HUES48 (cell line): Measurements from ENCODE around the gene TRPV2.
A peak's percentile ranks its signal among the peaks of the same experiment; 100 is the strongest.
"Not testable (repeated sequence)": the region's sequence is repeated elsewhere in the genome, so short reads cannot be mapped to it uniquely, and the experiment has no call there.

Experiments used
- H3K27ac ChIP-seq: one replicate; pipeline ENCODE4 v1.7.0; 2013; ENCODE audit warnings: low read depth, low read length, inconsistent platforms
- H3K27me3 ChIP-seq: 2 replicates; pipeline ENCODE4 v1.6.1; 2013; ENCODE audit warnings: mild to moderate bottlenecking, low read length; ENCODE audit not compliant: control insufficient read depth, insufficient read depth
- H3K36me3 ChIP-seq: 2 replicates; pipeline ENCODE4 v1.6.1; 2013; ENCODE audit warnings: low read length; ENCODE audit not compliant: control insufficient read depth, insufficient read depth
- H3K4me1 ChIP-seq: 2 replicates; pipeline ENCODE4 v1.6.1; 2013; ENCODE audit warnings: mild to moderate bottlenecking, low read length; ENCODE audit not compliant: control insufficient read depth, insufficient read depth
- H3K4me3 ChIP-seq: 2 replicates; pipeline ENCODE4 v1.5.1; 2013; ENCODE audit warnings: mild to moderate bottlenecking, low read depth, low read length
- H3K9ac ChIP-seq: 2 replicates; pipeline ENCODE4 v1.6.1; 2013; ENCODE audit warnings: mild to moderate bottlenecking, low read depth, low read length, moderate library complexity
- H3K9me3 ChIP-seq: 2 replicates; pipeline ENCODE4 v1.6.1; 2013; ENCODE audit warnings: low read length; ENCODE audit not compliant: control insufficient read depth, insufficient read depth

Gene TRPV2

GRCh38 chr17:16448490-16448889 lies 33.1 kb downstream of the TRPV2 start:
- peaks cover 41% of the 10 kb centered on the region for H3K36me3 ChIP-seq
- H3K4me1 ChIP-seq = no peaks in the 10 kb centered on the region
- no peaks in the 10 kb centered on the region for H3K9me3 ChIP-seq
- H3K9ac ChIP-seq = no peak overlapping the region
- H3K27me3 ChIP-seq = no peaks in the 10 kb centered on the region
- H3K4me3 ChIP-seq = no peak overlapping the region
- H3K27ac ChIP-seq = peak overlapping the region; percentile 11

- H3K36me3 ChIP-seq = peaks cover 35% of the 10 kb centered on the region
- no peak overlapping the region for H3K9ac ChIP-seq
- H3K27ac ChIP-seq = no peak overlapping the region
Observed at GRCh38 chr17:16449121-16449570, 33.8 kb downstream of the TRPV2 start.

GRCh38 chr17:16450028-16450427 lies 34.7 kb downstream of the TRPV2 start:
- Histone ChIP-seq H3K4me1 (no peaks in the 10 kb centered on the region), H3K36me3 (peaks cover 31% of the 10 kb centered on the region), H3K4me3 (no peak overlapping the region), H3K27ac (no peak overlapping the region), H3K9me3 (no peaks in the 10 kb centered on the region), H3K27me3 (no peaks in the 10 kb centered on the region), H3K9ac (no peak overlapping the region)

More at GRCh38 chr17:16449121-16449570, 33.8 kb downstream of the TRPV2 start:
- Histone ChIP-seq H3K4me1 (no peaks in the 10 kb centered on the region), H3K27me3 (no peaks in the 10 kb centered on the region), H3K9me3 (no peaks in the 10 kb centered on the region), H3K4me3 (no peak overlapping the region)

GRCh38 chr17:16452268-16452667 lies 36.9 kb downstream of the TRPV2 start:
- not testable (repeated sequence) for H3K9me3 ChIP-seq, H3K27ac ChIP-seq, H3K27me3 ChIP-seq, H3K4me3 ChIP-seq, H3K9ac ChIP-seq, H3K4me1 ChIP-seq
- peaks cover 20% of the 10 kb centered on the region for H3K36me3 ChIP-seq

GRCh38 chr17:16453493-16453851 lies 38.1 kb downstream of the TRPV2 start:
- H3K27me3 ChIP-seq = no peaks in the 10 kb centered on the region
- no peaks in the 10 kb centered on the region for H3K9me3 ChIP-seq
- peaks cover 10% of the 10 kb centered on the region for H3K36me3 ChIP-seq
- no peaks in the 10 kb centered on the region for H3K4me1 ChIP-seq
- no peak overlapping the region for H3K4me3 ChIP-seq
- H3K9ac ChIP-seq = no peak overlapping the region
- no peak overlapping the region for H3K27ac ChIP-seq

GRCh38 chr17:16455997-16456741 lies 40.8 kb downstream of the TRPV2 start:
- Histone ChIP-seq H3K4me1 (peaks cover 13% of the 10 kb centered on the region), H3K9me3 (no peaks in the 10 kb centered on the region), H3K36me3 (no peaks in the 10 kb centered on the region), H3K4me3 (no peak overlapping the region), H3K9ac (no peak overlapping the region), H3K27me3 (no peaks in the 10 kb centered on the region), H3K27ac (no peak overlapping the region)

- no peak overlapping the region for H3K27ac ChIP-seq
- no peaks in the 10 kb centered on the region for H3K27me3 ChIP-seq
- H3K4me3 ChIP-seq = no peak overlapping the region
- no peak overlapping the region for H3K9ac ChIP-seq
- H3K4me1 ChIP-seq = peaks cover 13% of the 10 kb centered on the region
- no peaks in the 10 kb centered on the region for H3K9me3 ChIP-seq
- no peaks in the 10 kb centered on the region; the same call in 1 of the 2 replicates for H3K36me3 ChIP-seq
Observed at GRCh38 chr17:16456742-16457316, 41.5 kb downstream of the TRPV2 start.

GRCh38 chr17:16459271-16459670 lies 43.9 kb downstream of the TRPV2 start:
- no peak overlapping the region for H3K4me3 ChIP-seq
- peaks cover 13% of the 10 kb centered on the region for H3K4me1 ChIP-seq
- H3K27ac ChIP-seq = no peak overlapping the region
- no peaks in the 10 kb centered on the region; the same call in 1 of the 2 replicates for H3K36me3 ChIP-seq
- H3K9ac ChIP-seq = no peak overlapping the region
- H3K27me3 ChIP-seq = no peaks in the 10 kb centered on the region
- no peaks in the 10 kb centered on the region for H3K9me3 ChIP-seq

GRCh38 chr17:16459855-16460550 lies 44.6 kb downstream of the TRPV2 start:
- peak overlapping the region; percentile 24 for H3K27ac ChIP-seq
- peaks cover 13% of the 10 kb centered on the region for H3K4me1 ChIP-seq
- no peak overlapping the region for H3K4me3 ChIP-seq
- no peak overlapping the region for H3K9ac ChIP-seq
- H3K36me3 ChIP-seq = no peaks in the 10 kb centered on the region; the same call in 1 of the 2 replicates
- H3K9me3 ChIP-seq = no peaks in the 10 kb centered on the region
- no peaks in the 10 kb centered on the region for H3K27me3 ChIP-seq

GRCh38 chr17:16460796-16461605 lies 45.6 kb downstream of the TRPV2 start:
- Histone ChIP-seq H3K4me1 (peaks cover 13% of the 10 kb centered on the region), H3K9ac (no peak overlapping the region), H3K36me3 (no peaks in the 10 kb centered on the region; the same call in 1 of the 2 replicates), H3K27ac (no peak overlapping the region), H3K4me3 (no peak overlapping the region), H3K27me3 (no peaks in the 10 kb centered on the region), H3K9me3 (no peaks in the 10 kb centered on the region)
